Neural cell (in vitro differentiated cells): ENCODE results near the gene UBP1. TPM values are rescaled to one million over a fixed set of nuclear protein-coding genes. Genes with fewer than 3 reads are reported as not detected.

Experiments used
- H2AFZ ChIP-seq: fragments of 200-600, 300-800 bp; sonication (generic), shearing (Covaris generic); 2 replicates; pipeline ENCODE4 v1.6.0; 2014; ENCODE audit warnings: low read depth, mild to moderate bottlenecking, antibody characterized with exemption, low read length, moderate library complexity
- H3F3A ChIP-seq: fragments of 200-600 bp; shearing (Covaris generic); 2 replicates; pipeline ENCODE4 v1.6.1; 2016; ENCODE audit warnings: mild to moderate bottlenecking, moderate library complexity, mixed read lengths, antibody characterized with exemption, low read length; ENCODE audit not compliant: insufficient read depth, poor library complexity, severe bottlenecking
- H3K27ac ChIP-seq: fragments of 200-600, 300-800 bp; sonication (generic), shearing (Covaris generic); 2 replicates; pipeline ENCODE4 v1.5.1; 2014; ENCODE audit warnings: mild to moderate bottlenecking, low read length, moderate library complexity
- H3K27me3 ChIP-seq: fragments of 300-800, 200-600 bp; sonication (generic), shearing (Covaris generic); 2 replicates; pipeline ENCODE4 v1.6.0; 2014; ENCODE audit warnings: mild to moderate bottlenecking, low read depth, low read length, moderate library complexity; ENCODE audit not compliant: insufficient read depth
- H3K36me3 ChIP-seq: fragments of 300-800, 200-600 bp; sonication (generic), shearing (Covaris generic); 2 replicates; pipeline ENCODE4 v1.5.1; 2014; ENCODE audit warnings: mild to moderate bottlenecking, antibody characterized with exemption, low read length, moderate library complexity; ENCODE audit not compliant: insufficient read depth
- H3K4me2 ChIP-seq: fragments of 300-800, 200-600 bp; sonication (generic), shearing (Covaris generic); 2 replicates; pipeline ENCODE4 v1.6.0; 2014; ENCODE audit warnings: mild to moderate bottlenecking, low read length
- H3K4me3 ChIP-seq: fragments of 300-800, 200-600 bp; sonication (generic), shearing (Covaris generic); 2 replicates; pipeline ENCODE4 v1.5.1; 2014; ENCODE audit warnings: mild to moderate bottlenecking, low read length, moderate library complexity
- H3K79me2 ChIP-seq: fragments of 200-600 bp; shearing (Covaris generic); replicated peaks from 2 replicates; pipeline ENCODE4 v1.6.0; 2014; ENCODE audit warnings: mild to moderate bottlenecking, low read length, moderate library complexity; ENCODE audit not compliant: insufficient read depth
- H3K9ac ChIP-seq: fragments of 300-800, 200-600 bp; sonication (generic), shearing (Covaris generic); 2 replicates; pipeline ENCODE4 v1.6.1; 2016; ENCODE audit warnings: mild to moderate bottlenecking, low read length, mixed read lengths
- H3K9me2 ChIP-seq: fragments of 200-600 bp; shearing (Covaris generic); 2 replicates; pipeline ENCODE4 v1.6.1; 2016; ENCODE audit warnings: mild to moderate bottlenecking, low read length, mixed read lengths; ENCODE audit not compliant: insufficient read depth
- H3K9me3 ChIP-seq: fragments of 200-600, 300-800 bp; sonication (generic), shearing (Covaris generic); 2 replicates; pipeline ENCODE4 v1.6.1; 2016; ENCODE audit warnings: mild to moderate bottlenecking, mixed run types, low read length, moderate library complexity, mixed read lengths
- H4K20me1 ChIP-seq: fragments of 200-600 bp; shearing (Covaris generic); 2 replicates; pipeline ENCODE4 v1.6.1; 2016; ENCODE audit warnings: mild to moderate bottlenecking, mixed run types; ENCODE audit not compliant: insufficient read depth
- EP300 ChIP-seq: fragments of 450-650 bp; conservative IDR thresholded peaks from 2 replicates; pipeline ENCODE4 v1.6.1; 2014; ENCODE audit warnings: antibody characterized with exemption, mild to moderate bottlenecking, moderate library complexity; ENCODE audit not compliant: poor library complexity, severe bottlenecking
- EZH2 ChIP-seq: fragments of 200-600, 300-800 bp; shearing (Covaris generic), sonication (generic); IDR thresholded peaks from 2 replicates; pipeline ENCODE4 v1.6.1; 2014; ENCODE audit warnings: antibody characterized with exemption, low read length, borderline replicate concordance, mild to moderate bottlenecking; ENCODE audit not compliant: insufficient read depth, poor library complexity, severe bottlenecking
- MXI1 ChIP-seq: fragments of 450-650 bp; conservative IDR thresholded peaks from 2 replicates; pipeline ENCODE4 v1.6.1; 2014; ENCODE audit warnings: antibody characterized with exemption, mild to moderate bottlenecking; ENCODE audit not compliant: poor library complexity, severe bottlenecking
- POLR2AphosphoS5 ChIP-seq: IDR thresholded peaks from 2 replicates; pipeline ENCODE4 v1.6.1; 2012
- RAD21 ChIP-seq: fragments of 450-650 bp; conservative IDR thresholded peaks from 2 replicates; pipeline ENCODE4 v1.6.1; 2014; ENCODE audit warnings: antibody characterized with exemption, mild to moderate bottlenecking, moderate library complexity
- SMC3 ChIP-seq: fragments of 450-650 bp; conservative IDR thresholded peaks from 2 replicates; pipeline ENCODE4 v1.6.1; 2014; ENCODE audit warnings: antibody characterized with exemption, mild to moderate bottlenecking, moderate library complexity; ENCODE audit not compliant: poor library complexity
- TAF1 ChIP-seq: IDR thresholded peaks from 2 replicates; pipeline ENCODE4 v1.6.1; 2012; ENCODE audit warnings: low read depth
- polyA plus RNA-seq: library from polyadenylated mRNA; depleted of rRNA; stranded (reverse); fragments of >200 nt; gene quantifications from 2 replicates; pipeline ENCODE4 v1.2.3, GENCODE V29; 2014
- TF ChIP-seq, protein P1 (sequence below): fragments of 450-650 bp; IDR thresholded peaks from 2 replicates; pipeline ENCODE4 v1.5.1; 2014; ENCODE audit warnings: antibody characterized with exemption, mild to moderate bottlenecking, moderate library complexity; ENCODE audit not compliant: poor library complexity, severe bottlenecking
- TF ChIP-seq, protein P2 (sequence below): IDR thresholded peaks from 2 replicates; pipeline ENCODE4 v1.6.1; 2012; ENCODE audit warnings: borderline replicate concordance

Gene UBP1
- polyA plus RNA-seq, 1 donor from 2014 or later = 74.2 TPM

DNA sequence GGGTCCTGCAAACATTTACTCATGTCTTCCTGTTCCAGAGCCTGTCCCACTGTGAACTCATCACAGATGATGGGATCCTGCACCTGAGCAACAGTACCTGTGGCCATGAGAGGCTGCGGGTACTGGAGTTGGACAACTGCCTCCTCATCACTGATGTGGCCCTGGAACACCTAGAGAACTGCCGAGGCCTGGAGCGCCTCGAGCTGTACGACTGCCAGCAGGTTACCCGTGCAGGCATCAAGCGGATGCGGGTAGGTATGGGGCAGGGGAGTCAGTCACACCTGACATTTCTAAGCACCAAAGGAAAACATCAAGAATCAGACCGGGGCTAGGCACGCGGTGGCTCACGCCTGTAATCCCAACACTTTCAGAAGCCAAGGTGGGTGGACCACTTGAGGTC lies 56.3 kb downstream of the UBP1 start:
- Histone ChIP-seq H3K9me3 (no peaks in the 10 kb centered on the region), H4K20me1 (no peaks in the 10 kb centered on the region), H3K9me2 (no peaks in the 10 kb centered on the region), H3K4me2 (no peak overlapping the region), H3K27me3 (no peaks in the 10 kb centered on the region), H3K9ac (no peak overlapping the region), H3K79me2 (no peaks in the 10 kb centered on the region), H3K4me3 (no peak overlapping the region), H3K36me3 (peaks cover 14% of the 10 kb centered on the region), H3F3A (no peaks in the 10 kb centered on the region), H2AFZ (no peak overlapping the region), H3K27ac (no peak overlapping the region)
- no peak for TF ChIP-seq RAD21
- no peak for TF ChIP-seq TAF1
- no peak for TF ChIP-seq EZH2
- TF ChIP-seq, protein P1, sequence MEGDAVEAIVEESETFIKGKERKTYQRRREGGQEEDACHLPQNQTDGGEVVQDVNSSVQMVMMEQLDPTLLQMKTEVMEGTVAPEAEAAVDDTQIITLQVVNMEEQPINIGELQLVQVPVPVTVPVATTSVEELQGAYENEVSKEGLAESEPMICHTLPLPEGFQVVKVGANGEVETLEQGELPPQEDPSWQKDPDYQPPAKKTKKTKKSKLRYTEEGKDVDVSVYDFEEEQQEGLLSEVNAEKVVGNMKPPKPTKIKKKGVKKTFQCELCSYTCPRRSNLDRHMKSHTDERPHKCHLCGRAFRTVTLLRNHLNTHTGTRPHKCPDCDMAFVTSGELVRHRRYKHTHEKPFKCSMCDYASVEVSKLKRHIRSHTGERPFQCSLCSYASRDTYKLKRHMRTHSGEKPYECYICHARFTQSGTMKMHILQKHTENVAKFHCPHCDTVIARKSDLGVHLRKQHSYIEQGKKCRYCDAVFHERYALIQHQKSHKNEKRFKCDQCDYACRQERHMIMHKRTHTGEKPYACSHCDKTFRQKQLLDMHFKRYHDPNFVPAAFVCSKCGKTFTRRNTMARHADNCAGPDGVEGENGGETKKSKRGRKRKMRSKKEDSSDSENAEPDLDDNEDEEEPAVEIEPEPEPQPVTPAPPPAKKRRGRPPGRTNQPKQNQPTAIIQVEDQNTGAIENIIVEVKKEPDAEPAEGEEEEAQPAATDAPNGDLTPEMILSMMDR = no peak
- TF ChIP-seq POLR2AphosphoS5 = no peak
- TF ChIP-seq MXI1 = no peak
- no peak for TF ChIP-seq EP300
- TF ChIP-seq, protein P2, sequence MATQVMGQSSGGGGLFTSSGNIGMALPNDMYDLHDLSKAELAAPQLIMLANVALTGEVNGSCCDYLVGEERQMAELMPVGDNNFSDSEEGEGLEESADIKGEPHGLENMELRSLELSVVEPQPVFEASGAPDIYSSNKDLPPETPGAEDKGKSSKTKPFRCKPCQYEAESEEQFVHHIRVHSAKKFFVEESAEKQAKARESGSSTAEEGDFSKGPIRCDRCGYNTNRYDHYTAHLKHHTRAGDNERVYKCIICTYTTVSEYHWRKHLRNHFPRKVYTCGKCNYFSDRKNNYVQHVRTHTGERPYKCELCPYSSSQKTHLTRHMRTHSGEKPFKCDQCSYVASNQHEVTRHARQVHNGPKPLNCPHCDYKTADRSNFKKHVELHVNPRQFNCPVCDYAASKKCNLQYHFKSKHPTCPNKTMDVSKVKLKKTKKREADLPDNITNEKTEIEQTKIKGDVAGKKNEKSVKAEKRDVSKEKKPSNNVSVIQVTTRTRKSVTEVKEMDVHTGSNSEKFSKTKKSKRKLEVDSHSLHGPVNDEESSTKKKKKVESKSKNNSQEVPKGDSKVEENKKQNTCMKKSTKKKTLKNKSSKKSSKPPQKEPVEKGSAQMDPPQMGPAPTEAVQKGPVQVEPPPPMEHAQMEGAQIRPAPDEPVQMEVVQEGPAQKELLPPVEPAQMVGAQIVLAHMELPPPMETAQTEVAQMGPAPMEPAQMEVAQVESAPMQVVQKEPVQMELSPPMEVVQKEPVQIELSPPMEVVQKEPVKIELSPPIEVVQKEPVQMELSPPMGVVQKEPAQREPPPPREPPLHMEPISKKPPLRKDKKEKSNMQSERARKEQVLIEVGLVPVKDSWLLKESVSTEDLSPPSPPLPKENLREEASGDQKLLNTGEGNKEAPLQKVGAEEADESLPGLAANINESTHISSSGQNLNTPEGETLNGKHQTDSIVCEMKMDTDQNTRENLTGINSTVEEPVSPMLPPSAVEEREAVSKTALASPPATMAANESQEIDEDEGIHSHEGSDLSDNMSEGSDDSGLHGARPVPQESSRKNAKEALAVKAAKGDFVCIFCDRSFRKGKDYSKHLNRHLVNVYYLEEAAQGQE = no peak
- TF ChIP-seq SMC3 = no peak

DNA sequence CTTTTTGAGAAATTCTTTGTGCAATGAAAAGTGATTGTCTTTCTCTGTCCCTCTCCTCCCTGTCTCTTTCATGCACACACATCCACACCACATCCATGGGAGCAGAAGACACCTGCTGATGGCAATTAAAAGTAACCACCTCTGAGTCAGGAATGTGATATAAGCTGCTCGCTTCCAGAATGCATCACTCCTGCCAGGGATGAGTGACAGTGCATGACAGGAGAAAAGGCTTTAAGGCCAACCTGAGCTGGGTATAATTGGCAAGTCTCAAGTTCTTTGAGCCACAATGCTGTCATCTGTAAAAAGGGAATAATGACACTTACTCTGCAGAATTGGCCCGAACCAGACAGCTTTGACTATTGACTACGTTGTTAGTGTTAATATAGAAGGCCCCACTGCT lies 59.6 kb downstream of the UBP1 start:
- Histone ChIP-seq H3K27me3 (no peaks in the 10 kb centered on the region), H3K9ac (no peak overlapping the region), H3K4me3 (no peak overlapping the region), H3K36me3 (peaks cover 18% of the 10 kb centered on the region), H3K4me2 (no peak overlapping the region), H3F3A (no peaks in the 10 kb centered on the region), H3K9me3 (no peaks in the 10 kb centered on the region), H3K27ac (peak overlapping the region; percentile 39), H3K9me2 (no peaks in the 10 kb centered on the region), H4K20me1 (no peaks in the 10 kb centered on the region), H3K79me2 (no peaks in the 10 kb centered on the region), H2AFZ (no peak overlapping the region)
- peak; percentile 68 for TF ChIP-seq POLR2AphosphoS5
- peak; percentile 97 for TF ChIP-seq EP300
- TF ChIP-seq SMC3 = no peak
- peak; percentile 38 for TF ChIP-seq MXI1
- TF ChIP-seq, protein P1 = no peak
- no peak for TF ChIP-seq RAD21
- no peak for TF ChIP-seq TAF1
- TF ChIP-seq, protein P2 = peak; percentile 51
- TF ChIP-seq EZH2 = no peak
